ENCODE data around the gene PIP5KL1.

GRCh38 chr9:127930231-127931091 is at the start of gene PIP5KL1:
- TF ChIP-seq, protein P1, sequence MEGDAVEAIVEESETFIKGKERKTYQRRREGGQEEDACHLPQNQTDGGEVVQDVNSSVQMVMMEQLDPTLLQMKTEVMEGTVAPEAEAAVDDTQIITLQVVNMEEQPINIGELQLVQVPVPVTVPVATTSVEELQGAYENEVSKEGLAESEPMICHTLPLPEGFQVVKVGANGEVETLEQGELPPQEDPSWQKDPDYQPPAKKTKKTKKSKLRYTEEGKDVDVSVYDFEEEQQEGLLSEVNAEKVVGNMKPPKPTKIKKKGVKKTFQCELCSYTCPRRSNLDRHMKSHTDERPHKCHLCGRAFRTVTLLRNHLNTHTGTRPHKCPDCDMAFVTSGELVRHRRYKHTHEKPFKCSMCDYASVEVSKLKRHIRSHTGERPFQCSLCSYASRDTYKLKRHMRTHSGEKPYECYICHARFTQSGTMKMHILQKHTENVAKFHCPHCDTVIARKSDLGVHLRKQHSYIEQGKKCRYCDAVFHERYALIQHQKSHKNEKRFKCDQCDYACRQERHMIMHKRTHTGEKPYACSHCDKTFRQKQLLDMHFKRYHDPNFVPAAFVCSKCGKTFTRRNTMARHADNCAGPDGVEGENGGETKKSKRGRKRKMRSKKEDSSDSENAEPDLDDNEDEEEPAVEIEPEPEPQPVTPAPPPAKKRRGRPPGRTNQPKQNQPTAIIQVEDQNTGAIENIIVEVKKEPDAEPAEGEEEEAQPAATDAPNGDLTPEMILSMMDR (IDR thresholded peaks at IDR 0.05; ENCODE audit: insufficient read depth, low read length, poor library complexity, severe bottlenecking), result no peak
- no peak for TF ChIP-seq EZH2phosphoT487 (conservative IDR thresholded peaks at IDR 0.05; ENCODE audit: low read length)
